Progenitor cell of endocrine pancreas (in vitro differentiated cells): ENCODE data around the gene KIAA0753. TPM values are rescaled to one million over a fixed set of nuclear protein-coding genes. Genes with fewer than 3 reads are reported as not detected.

ENCODE experiments used
- DNase-seq: peaks from one replicate; pipeline ENCODE4 v3.0.0; 2021; ENCODE audit warnings: low spot score; ENCODE audit not compliant: unreplicated experiment
- H3K27ac Mint-ChIP-seq: 2 replicates; pipeline ENCODE4 v1.8.0; 2021; ENCODE audit warnings: mild to moderate bottlenecking, moderate library complexity, mixed read lengths
- H3K27me3 Mint-ChIP-seq: 2 replicates; pipeline ENCODE4 v1.8.0; 2021; ENCODE audit warnings: mixed read lengths
- H3K36me3 Mint-ChIP-seq: 2 replicates; pipeline ENCODE4 v1.8.0; 2022; ENCODE audit warnings: mixed read lengths; ENCODE audit not compliant: insufficient read depth
- H3K4me1 Mint-ChIP-seq: 2 replicates; pipeline ENCODE4 v1.8.0; 2021; ENCODE audit warnings: low read depth, mixed read lengths
- H3K4me3 Mint-ChIP-seq: 2 replicates; pipeline ENCODE4 v1.8.0; 2021; ENCODE audit warnings: low read depth, mild to moderate bottlenecking, moderate library complexity, mixed read lengths
- H3K9me3 Mint-ChIP-seq: 2 replicates; pipeline ENCODE4 v1.8.0; 2021; ENCODE audit warnings: low read depth, mixed read lengths
- total RNA-seq: library from RNA; stranded (reverse); gene quantifications from 2 replicates; pipeline ENCODE4 v1.2.1, GENCODE V29; 2021
- TF ChIP-seq, protein P1 (sequence below): fragments of 200-600 bp; sonication (generic); IDR thresholded peaks from one replicate; pipeline ENCODE4 v1.5.0; 2021; ENCODE audit warnings: antibody characterized with exemption, mild to moderate bottlenecking; ENCODE audit not compliant: unreplicated experiment

Gene KIAA0753
- total RNA-seq, 1 donor from 2014 or later: 55.9 TPM

- Mint-ChIP-seq H3K9me3 (no peaks in the 10 kb centered on the region), H3K36me3 (no peaks in the 10 kb centered on the region), H3K4me1 (peaks cover 3% of the 10 kb centered on the region), H3K27me3 (peaks cover 9% of the 10 kb centered on the region), H3K27ac (no peak overlapping the region), H3K4me3 (no peak overlapping the region)
- DNase-seq: no peak
- TF ChIP-seq, protein P1, sequence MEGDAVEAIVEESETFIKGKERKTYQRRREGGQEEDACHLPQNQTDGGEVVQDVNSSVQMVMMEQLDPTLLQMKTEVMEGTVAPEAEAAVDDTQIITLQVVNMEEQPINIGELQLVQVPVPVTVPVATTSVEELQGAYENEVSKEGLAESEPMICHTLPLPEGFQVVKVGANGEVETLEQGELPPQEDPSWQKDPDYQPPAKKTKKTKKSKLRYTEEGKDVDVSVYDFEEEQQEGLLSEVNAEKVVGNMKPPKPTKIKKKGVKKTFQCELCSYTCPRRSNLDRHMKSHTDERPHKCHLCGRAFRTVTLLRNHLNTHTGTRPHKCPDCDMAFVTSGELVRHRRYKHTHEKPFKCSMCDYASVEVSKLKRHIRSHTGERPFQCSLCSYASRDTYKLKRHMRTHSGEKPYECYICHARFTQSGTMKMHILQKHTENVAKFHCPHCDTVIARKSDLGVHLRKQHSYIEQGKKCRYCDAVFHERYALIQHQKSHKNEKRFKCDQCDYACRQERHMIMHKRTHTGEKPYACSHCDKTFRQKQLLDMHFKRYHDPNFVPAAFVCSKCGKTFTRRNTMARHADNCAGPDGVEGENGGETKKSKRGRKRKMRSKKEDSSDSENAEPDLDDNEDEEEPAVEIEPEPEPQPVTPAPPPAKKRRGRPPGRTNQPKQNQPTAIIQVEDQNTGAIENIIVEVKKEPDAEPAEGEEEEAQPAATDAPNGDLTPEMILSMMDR: no peak
These were observed 34.1 kb upstream of the KIAA0753 start for GRCh38 chr17:6674586-6674985.

GRCh38 chr17:6671431-6671830, 30.9 kb upstream of the KIAA0753 start:
- Mint-ChIP-seq H3K36me3 (peaks cover 3% of the 10 kb centered on the region), H3K27ac (no peak overlapping the region), H3K9me3 (no peaks in the 10 kb centered on the region), H3K4me3 (no peak overlapping the region), H3K27me3 (peaks cover 20% of the 10 kb centered on the region), H3K4me1 (no peaks in the 10 kb centered on the region)
- DNase-seq: no peak
- TF ChIP-seq, protein P1: no peak

DNA sequence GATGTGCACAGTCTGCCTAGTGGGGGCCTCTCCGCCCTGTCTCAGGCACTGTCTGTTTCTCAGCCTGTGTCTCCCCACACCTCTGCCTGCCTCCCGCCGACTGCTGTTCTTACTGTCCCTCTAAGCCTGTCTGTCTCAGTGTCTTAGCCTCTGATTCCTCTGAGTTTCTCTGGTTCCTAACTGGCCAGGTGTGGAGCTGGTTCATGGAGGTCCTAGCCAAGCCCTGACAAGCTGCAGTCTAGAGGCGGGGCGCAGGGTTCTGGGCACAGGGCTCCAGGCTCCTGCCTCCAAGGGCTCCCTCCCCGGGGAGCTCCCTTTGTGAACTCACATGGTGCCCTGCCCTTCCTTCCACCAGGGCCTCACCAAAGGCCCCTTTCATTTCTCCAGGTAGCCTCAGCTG, 30.5 kb upstream of the KIAA0753 start:
- no peak overlapping the region for H3K27ac Mint-ChIP-seq
- TF ChIP-seq, protein P1: no peak
- peaks cover 3% of the 10 kb centered on the region for H3K36me3 Mint-ChIP-seq
- H3K9me3 Mint-ChIP-seq: no peaks in the 10 kb centered on the region
- no peak overlapping the region for H3K4me3 Mint-ChIP-seq
- no peaks in the 10 kb centered on the region for H3K4me1 Mint-ChIP-seq
- peaks cover 18% of the 10 kb centered on the region for H3K27me3 Mint-ChIP-seq
- DNase-seq: no peak

- TF ChIP-seq, protein P1: no peak
- Mint-ChIP-seq H3K4me3 (no peak overlapping the region), H3K27ac (no peak overlapping the region), H3K36me3 (peaks cover 3% of the 10 kb centered on the region), H3K9me3 (no peaks in the 10 kb centered on the region), H3K4me1 (no peaks in the 10 kb centered on the region), H3K27me3 (peaks cover 18% of the 10 kb centered on the region)
- no peak for DNase-seq
These were observed 30.1 kb upstream of the KIAA0753 start for GRCh38 chr17:6670571-6670970.

- no peaks in the 10 kb centered on the region for H3K9me3 Mint-ChIP-seq
- H3K4me3 Mint-ChIP-seq: no peak overlapping the region
- TF ChIP-seq, protein P1: no peak
- no peak for DNase-seq
- peak overlapping the region; percentile 21 for H3K27ac Mint-ChIP-seq
- peaks cover 18% of the 10 kb centered on the region for H3K27me3 Mint-ChIP-seq
- peaks cover 3% of the 10 kb centered on the region for H3K36me3 Mint-ChIP-seq
- no peaks in the 10 kb centered on the region for H3K4me1 Mint-ChIP-seq
These were observed 29.1 kb upstream of the KIAA0753 start for GRCh38 chr17:6669479-6670212.
